Activated CD4-positive, alpha-beta T cell treated with anti-CD3 and anti-CD28 coated beads, Interleukin-2, Interleukin-4, amounts not matched to agents 100 ng/mL and 50 ng/mL, durations not matched to agents 16 hours and 8 hours (primary cell): ENCODE results near the gene MYO16.

ENCODE experiments used
- DNase-seq: peaks from one replicate; pipeline ENCODE4 v3.0.0-alpha.2; 2020; ENCODE audit warnings: low spot score

The MYO16 gene

DNA sequence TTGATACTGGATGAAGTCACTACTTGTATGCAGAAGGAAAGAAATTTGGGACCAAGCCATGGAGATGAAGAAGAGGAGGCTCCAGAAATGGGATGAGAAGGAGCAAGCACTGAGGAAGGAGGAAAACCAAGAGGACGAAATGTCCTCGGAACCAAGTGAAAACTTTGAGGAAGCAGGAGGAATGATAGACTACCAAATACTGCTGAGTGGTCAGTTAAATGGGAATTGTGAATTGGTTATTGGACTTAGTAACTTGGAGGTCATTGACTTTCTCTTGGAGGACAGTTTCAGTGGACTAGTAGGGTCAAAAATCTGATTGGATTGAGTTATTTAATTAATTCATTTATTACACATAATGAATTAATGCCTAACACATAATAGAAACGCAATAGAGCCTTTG, 167.9 kb downstream of the MYO16 start:
- no peak for DNase-seq

DNA sequence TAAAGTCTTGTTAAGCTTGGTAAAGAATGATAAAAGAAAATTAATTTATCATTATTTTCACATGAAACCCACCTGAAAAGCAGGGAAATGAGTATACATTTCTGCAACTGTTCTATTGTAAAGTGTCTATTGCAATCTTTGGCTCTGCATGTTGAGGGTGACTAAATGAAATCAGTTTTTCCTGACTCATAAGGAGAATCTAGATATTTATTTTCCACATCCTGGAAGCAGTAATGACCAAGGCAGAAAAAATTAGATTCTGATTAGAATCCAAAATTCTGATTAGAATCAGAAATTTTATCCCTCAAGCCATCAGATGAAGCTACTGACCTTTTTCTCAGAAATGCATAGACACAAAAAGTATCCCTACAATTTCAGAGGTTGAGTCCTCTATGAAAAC, 178.4 kb downstream of the MYO16 start:
- no peak for DNase-seq

DNA sequence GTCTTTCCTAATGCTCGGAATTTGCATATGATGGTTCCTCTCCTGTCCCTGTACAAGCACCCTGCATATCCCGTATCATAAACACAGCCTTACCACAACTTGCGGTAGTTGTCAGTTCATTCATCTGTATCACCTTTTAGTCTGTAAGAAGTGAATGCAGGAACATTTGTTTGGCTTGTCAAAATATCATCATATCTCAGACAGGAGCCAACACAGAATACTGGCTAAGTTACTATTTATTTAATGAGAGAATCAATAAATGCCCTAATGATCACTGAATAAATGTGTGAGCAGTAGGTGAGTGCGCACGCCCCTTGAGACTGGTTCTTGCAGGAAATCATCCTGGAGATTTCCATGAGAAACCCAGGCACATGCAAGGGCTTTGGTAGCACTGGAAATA, 182.8 kb downstream of the MYO16 start:
- no peak for DNase-seq

DNA sequence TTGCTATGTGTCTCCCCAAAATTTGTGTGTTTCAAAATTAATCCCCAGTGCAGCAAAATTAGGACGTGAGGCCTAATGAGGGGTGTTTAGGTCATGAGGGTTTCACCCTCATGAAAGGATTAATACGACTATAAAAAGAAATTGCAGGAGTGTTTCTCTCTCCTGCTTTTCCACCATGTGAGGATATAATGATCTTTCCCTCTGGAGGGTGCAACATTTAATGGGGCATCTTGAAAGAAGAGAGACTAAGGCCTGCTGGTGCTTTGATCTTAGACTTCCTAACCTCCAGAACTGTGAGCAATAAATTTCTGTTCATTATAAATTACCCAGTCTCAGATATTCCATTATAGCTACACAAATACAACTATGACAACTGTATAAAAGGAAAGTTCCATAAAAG, 183.2 kb downstream of the MYO16 start:
- DNase-seq: no peak

DNA sequence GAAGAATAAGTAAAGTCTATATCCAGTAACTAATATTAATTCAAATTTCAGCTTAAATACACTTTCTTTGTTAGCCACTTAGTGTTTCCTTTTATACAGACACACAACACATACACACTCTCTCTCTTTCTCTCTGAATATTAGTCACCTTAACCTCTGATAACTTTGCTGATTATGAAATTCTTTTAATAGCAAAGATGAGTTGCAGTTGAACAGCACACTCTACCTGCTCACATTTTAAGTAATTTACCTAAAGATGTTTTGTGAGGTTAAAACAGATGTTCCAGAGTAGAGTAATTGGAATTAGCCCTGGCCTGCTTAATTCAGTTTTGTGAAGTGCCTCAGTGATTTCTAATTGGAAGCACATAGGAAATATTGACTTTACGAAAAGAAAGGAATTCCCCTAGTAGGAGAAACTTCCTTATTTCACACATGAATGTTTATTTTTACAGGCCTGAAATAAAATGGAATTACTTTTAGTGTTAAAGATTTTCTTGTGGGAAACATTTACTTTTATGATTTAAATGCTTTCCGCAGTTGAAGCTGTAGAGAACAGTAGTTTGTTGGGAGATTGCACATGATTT, 184.3 kb downstream of the MYO16 start:
- DNase-seq: no peak

DNA sequence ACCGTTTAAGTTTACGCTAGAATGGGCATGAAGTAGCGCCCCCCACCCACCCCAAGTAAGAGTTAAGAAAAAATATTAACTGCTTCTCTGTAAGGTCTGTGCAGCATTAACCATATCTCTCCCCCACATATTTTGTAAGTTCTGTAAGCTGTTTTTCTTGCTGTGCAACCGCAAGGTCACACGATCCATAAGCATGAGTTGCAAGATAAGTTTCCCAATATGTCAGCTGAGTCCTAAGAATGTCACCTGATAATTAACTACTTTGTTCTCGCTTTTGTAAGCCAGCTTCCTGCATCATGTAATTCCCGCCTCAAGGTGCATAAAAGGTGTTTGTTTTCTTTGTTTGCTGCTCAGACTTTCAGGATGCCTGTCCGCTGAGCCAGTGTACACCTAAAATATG, 187.0 kb downstream of the MYO16 start:
- DNase-seq: no peak

DNA sequence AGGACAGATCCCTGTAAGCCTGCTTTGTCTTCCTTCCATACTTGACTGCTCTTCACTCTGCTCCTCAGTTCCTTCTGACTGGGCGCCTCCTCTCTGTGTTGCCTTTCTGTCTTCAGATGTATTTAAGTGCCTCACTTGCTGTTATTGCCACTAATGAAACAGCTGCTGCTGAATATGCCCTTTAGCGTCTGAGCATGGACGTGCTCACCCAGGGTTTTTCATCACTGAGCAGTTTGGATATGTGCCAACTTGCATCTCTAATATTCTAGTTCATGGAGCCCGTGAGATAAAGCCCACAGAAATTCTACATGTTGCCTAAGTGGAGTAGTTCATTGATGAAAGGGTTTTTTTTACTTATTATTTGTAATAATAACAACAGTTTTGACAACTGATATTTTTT, 198.2 kb downstream of the MYO16 start:
- no peak for DNase-seq

DNA sequence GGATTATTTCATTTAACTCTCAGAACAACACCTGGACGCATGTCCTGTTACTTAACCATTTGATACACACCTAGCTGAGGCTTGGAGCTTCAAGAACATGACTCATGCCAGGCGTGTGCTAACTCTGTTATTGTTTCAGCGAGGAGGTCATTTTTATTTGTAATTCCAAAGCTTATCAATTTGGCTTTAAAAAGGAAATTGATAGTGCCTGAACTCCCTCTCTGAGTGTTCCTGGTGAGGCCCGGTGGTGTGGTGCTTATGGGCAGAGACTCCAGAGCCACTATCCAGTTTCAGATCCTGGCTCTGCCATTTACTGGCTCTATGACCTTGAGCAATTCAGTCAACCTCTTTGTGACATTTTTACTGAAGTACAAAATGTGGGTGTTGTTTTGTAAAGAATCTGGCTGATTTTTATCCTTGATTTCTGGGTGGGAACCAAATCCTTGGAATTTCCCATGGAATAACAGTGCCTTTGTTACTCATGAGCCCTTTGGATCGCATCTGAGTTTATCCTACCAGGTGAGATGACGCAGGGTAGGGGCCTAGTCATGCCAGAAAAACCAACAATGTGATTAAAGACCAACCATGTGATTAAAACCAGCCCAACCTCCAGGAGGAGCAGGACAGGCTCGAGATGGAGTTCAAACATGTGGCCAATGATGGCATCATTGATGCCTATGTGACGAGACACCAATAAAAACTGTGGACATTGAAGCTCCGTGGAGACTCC, 198.8 kb downstream of the MYO16 start:
- DNase-seq: no peak

DNA sequence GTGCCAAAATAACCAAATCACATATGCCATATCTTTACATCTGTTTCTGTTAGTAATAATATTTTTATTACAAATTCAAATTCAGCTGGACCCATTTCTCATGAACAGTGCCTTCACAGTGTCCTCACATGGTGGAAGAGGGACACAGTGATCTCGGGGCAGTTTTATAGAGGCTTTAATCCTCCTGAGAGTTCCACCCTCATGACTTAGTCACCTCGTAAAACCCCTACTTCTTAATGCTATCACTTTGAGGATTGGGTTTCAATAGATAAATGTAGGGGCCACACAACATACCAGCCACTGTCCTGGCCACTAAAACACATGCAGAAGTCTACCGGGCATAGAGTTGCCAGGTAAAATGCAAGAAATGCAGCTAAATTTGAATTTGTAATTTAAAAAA, 201.5 kb downstream of the MYO16 start:
- no peak for DNase-seq

DNA sequence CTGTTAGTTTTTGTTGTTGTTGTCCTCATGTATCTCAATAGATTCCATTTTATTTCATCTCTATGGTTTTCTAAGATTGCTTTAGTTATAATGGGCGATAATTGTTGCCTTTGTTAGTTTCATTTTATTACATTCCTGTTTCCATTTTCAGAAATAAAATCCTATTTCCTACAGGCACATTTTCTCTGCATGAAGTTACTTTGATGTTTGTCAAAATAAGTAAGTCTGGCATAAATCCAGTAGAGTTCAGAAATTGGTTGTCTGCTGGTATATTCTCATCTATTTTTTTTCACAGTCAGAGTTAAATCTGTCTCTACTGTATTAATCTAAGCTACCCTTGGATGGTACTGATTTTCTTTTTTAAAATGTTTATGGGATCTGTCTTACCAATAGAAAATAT, 204.1 kb downstream of the MYO16 start:
- DNase-seq: no peak

DNA sequence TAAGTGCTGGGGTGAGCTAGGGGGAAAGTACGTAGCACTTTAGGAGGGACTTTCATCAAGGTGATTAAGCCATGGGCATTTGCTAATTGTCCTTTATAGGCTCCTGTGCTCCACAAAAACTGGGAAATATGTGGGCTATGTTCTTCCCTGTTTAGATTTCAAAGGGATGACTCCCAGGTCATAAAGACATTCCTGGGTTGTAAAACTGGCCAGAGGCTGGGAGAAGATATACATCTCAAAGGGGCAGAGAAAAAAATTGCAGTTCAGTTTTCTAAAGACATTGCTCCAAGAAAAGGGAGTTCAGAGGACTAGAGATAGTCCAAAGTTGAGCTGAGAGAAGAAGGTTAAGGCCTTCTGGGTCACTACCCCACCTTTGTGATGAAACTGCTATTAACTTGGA, 204.8 kb downstream of the MYO16 start:
- no peak for DNase-seq

DNA sequence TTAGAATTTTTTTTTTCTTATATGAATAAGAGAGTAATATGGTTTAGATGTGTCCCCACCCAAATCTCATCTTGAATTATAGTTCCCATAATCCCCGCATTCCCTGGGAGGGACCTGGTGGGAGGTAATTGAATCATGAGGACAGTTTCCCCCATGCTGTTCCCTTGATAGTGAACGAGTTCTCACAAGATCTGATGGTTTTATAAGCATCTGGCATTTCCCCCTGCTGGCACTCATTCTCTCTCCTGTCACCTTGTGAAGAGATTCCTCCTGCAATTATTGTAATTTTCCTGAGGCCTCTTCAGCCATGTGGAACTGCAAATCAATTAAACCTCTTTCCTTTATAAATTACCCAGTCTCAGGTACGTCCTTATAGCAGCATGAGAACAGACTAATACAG, 205.7 kb downstream of the MYO16 start:
- no peak for DNase-seq

DNA sequence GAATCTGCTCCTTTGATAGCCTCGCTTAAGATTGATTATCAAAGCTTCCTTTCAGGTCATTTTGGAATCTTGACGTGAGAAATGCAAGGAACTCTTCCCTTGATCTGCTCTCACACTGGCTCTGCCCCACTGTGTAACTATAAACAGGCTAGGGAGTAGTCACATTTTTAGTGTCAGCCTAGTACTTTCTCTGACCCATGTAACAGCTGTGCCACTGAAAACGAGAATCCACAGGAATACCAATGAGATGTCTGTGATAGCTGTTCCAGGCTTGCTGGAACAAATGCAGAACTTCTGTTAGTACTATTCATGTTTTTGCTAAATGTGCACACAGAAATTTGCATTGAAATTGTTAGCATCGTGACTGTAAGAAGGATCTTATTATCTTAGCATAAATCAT, 221.3 kb downstream of the MYO16 start:
- no peak for DNase-seq

DNA sequence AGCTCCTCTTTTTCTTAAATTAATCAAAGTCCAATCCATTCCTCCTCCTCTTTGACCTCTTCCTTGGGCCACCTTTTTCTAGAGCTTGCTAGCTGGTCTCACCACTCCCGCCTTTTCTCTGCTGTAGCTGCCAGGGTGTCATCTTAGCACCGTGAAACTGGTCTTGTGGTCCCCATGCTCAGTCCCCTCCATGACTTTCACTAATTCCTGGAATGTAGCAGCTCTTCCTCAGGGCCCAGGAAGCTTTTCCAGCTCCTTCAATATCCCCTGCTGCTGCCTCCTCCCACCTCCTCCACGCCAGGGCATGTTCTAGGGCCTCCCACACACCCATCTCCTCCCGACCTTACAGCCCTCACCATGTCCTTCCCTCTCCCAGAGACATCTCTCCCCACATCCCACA, 222.2 kb downstream of the MYO16 start:
- DNase-seq: no peak

DNA sequence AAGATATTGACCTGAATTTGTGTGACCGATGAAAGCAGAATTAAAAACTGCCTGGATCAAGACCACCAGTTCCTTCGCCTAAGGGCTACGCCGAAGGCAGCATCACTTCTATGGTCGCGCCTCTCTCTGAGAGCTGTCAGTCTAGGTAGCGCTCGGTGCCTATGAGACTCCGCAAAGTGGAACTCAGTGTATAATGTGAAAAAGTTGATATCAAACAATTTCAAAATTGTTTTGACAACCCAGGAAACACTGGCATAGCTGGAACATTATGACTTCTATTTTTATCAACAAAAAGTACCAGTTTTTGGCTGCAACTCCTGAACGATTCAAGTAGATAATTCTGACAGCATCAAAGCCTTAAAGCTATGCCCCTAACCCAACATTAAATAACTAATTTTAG, 223.6 kb downstream of the MYO16 start:
- no peak for DNase-seq

DNA sequence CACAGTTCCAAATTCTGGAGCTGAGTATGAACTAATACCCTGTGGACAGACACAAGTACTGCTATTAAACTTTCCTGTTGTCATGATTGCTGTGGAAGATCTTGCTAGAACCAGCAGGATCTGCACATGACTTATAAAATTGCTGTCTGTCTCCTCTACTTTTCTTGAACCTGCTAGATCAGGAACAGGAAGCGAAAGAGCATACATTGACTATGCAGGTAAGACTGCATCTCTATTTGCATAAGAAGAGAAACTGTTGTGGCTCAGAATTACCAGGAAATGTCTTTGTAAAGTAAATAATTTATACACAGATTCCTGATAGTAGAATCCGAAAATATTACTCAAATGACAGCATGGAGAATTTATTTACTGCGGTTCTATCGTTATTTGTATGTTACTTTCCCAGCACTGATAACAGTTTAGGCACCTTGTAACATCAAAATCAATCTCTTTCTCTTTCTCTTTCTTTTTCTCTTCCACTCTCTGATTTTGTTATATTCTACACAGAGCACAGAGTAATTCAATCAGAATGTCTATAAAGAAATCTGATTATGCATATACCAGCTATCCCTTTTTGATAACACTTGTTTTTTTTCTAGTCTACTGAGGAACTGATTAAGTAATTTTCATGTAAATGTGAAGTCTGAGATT, 226.5 kb downstream of the MYO16 start:
- no peak for DNase-seq

DNA sequence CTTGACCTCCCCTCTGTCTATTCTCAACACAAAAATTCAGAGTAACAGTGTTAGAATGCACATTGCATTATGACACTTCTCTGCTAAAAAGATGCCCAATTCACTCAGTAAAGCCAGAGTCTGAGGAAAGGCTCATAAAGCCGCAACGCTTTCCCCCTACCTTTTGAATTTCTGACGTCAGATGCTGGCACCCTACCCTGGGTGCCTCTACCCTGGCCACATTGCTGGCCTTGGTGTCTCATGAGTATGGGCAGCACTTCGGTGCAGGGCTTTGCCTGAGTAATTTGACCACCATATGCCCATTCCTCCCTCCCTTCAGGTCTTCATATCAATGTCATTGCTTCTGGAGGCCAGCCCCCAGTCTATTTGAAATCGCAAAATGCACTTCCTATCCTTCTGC, 229.3 kb downstream of the MYO16 start:
- DNase-seq: no peak

DNA sequence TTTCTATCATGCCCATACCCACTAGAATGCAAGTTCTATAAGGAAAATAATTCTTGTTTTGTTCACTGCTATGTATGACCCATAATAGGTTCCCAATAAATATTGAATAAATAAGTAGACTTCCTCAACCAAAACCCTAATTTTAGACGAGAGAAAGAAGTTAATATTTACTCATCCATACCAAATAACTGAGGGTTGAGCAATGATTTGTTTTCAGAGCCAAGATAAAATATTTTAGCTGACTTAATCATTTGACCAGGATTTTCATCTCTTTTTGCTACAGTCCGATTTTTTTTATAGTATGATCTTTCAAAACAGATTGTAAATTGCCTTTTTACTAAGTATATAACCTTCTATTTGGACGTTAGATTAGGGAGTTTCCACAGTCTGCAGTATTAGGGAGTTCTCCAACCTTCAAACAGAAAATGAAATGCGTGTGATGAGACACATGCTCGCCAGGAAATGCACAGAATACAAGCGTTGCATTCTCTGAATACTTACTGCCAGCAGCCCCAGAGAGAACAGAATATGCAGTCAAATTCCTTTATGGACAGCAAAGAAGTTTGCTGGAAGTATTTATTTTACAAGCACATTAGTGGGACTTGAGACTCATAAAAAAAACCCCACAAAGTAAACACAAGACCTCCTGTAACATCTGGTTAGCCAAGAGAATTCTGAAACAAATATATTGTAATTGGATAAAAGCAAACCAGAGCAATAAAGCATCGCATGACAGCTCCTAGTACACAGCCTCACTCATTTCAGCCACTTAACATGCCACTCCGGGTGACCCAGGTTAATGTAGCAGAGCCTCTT, 230.0 kb downstream of the MYO16 start:
- DNase-seq: no peak

DNA sequence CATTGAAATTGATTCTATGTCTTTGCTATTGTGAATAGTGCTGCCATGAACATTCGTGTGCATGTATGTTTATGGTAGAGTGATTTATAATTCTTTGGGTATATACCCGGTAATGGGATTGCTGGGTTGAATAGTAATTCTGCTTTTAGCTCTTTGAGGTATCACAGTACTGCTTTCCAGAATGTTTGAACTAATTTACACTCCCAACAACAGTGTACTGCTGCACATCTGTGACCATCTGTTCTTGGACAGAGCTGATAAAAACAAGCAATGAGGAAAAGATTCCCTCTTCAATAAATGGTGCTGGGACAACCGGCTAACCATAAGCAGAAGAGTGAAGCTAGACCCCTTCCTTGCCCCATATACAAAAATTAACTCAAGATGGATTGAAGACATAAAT, 231.0 kb downstream of the MYO16 start:
- DNase-seq: no peak

DNA sequence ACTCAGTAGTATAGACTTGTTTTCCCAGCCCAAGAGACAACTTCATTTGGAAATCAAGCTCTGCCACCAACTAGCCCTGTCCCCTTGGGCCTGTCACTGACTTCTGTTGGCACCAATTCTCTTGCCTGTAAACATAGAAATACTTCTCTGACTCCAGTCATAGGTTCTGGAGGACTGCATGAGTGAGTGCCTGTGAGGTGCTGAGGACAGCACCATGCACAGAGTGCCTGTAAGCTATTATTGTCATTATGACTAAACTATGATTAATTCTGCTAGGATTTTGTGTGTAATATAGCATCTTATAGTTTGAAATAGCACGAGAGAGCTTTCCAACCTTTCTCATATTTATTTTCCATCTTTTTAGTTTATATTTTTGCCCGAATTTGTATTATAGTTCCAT, 247.9 kb downstream of the MYO16 start:
- DNase-seq: no peak

DNA sequence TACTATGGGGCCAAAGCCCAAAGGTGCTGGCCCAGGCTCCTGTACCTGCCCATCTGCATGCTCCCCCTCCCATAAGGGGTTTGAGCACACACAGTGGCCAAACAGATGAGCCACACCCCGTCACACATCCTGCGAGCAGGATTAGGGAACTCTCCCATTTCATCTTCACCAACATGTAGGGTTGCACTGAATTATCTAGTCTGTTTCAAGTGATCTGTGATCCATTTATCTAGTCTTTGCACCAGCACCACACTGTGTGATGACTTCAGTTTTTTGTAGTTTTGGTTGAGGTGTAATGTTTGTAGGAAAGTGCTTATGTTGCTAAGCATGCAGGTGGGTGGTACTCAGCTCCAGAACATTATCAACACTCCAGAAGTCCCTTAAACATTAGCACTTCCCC, 249.3 kb downstream of the MYO16 start:
- DNase-seq: no peak

DNA sequence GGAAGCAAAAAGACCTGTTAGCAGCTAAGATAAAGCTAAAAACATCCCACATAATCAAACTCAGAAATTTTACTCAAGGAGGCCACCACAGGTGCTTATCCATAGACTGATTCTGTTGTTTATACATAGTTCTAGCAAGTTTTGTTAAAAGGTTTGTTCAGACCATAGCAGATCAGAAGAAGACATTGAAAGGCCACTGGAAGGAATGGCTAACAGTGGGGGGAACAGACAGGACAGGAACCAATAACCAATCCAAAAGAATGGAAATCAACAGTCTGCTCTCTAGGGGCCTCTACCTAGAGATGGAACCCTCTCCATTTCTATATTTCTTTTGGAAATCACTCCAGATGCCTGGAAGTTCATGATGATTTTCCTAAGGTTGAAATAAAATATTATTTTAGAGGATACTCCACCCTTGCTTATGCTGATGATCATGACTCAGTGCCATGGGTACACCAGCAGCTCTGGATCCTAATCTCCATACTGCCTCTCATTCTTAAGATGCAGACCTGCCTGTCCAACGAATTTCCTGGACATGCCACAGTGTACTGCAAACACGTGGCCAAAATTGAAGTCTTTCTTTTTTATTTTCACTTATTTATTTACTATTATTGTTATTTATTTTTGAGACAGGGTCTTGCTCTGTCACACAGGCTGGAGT, 260.0 kb downstream of the MYO16 start:
- DNase-seq: no peak
